G401.6 (cell line): ENCODE data around the gene HAVCR2.
"Not testable (repeated sequence)": the region's sequence is repeated elsewhere in the genome, so short reads cannot be mapped to it uniquely, and the experiment has no call there.

ENCODE experiments used
- FAIRE-seq: peaks from 2 replicates; lab custom pipeline; 2012; peaks lifted over from hg19 to GRCh38; lab: Jason Lieb, UNC

Gene HAVCR2

DNA sequence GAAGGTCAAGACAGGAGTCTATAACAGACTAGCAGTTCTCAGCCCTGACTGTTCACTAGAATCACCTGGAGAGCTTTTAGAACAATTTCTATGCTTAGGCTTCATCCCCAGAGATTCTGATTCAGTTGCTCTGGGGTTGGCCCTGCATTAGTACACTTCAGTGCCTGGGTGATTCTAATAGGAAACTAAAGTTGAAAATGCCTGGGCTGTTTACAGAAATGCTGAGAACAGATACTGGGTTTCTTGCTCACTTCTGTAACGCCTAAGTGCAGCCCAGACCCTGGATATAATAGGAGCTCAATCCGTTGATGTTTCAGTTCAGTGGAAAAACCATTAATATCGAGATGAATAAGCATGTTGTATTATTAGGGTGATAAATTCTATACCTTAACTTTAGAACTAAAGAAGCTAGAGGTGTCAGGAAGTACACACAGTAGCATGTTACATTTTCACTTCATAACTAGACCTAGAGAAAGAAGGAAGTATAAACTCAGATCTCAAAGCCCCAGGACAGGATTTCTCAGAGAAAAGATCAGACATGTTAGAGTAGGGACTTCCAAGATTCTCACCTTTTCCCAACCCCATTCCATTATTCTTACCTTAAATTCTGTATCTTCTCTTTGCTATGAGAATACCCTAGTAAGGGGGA lies 20.4 kb downstream of the HAVCR2 start:
- FAIRE-seq, result no peak

DNA sequence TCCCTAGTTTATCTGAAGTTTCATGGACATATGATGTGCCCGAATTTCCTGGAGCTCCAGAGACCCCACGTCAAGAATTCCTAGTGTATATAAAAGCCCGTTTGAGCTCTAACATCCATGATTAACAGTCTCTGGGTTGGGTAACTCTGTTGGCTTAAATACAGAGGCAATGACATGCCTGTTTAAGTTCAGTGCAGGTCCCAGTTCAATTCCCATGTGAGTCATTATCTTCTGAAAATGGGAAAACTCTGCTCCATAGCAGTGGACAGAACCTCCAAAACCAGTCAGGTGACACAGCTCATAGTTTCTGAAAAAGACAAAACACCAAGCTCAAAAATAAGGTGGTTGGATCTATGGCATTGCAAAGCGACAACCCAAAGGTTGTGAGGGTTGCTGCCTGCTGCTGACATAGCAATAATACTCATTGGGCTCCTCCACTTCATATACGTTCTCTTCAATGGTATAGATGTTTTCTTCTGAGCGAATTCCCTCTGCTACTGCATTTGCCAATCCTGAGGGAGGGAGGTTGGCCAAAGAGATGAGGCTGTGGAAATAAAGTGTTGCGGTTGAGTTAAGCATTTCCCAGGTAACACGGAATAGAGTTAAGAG lies 22.0 kb downstream of the HAVCR2 start:
- FAIRE-seq, result no peak

DNA sequence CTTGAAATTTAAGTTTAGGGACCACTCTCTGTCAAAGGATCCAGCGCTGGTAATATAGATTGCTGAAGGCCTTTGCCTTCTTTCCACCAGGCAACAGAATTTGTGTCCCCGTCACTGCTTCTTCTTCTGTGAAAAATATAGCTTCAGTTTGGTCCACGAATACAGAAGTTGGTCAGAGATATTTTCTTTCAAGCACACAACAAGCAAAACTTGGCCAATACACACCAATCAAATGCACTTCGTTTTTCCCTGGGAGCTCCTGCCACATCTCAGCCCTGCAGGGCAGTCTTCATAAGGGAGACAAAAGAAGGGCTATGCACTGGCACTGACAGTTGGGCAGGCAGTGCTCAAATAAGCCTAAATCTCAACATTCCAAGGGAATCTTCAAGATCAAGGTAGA lies 22.9 kb downstream of the HAVCR2 start:
- no peak for FAIRE-seq

DNA sequence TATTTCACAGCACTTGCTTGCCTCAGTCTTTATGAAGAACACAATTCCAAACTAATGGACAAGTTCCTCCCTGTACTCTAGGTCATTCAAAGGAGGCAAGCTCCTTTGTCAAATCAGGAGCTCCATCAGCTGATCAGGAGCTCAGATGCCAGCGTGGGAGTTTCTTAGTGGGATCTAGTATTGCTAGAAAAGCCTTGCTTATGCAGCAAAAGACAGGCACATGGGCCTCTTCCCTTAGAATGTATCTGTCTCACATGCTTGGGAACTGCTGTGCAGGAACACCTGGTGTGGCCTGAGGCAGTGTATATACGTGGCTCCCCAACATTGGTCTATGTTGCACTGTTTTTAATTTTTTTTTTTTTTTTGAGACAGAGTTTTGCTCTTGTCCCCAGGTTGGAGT lies 28.6 kb downstream of the HAVCR2 start:
- FAIRE-seq, result no peak

- no peak for FAIRE-seq
Measured at GRCh38 chr5:157076558-157076957, 32.3 kb downstream of the HAVCR2 start.

DNA sequence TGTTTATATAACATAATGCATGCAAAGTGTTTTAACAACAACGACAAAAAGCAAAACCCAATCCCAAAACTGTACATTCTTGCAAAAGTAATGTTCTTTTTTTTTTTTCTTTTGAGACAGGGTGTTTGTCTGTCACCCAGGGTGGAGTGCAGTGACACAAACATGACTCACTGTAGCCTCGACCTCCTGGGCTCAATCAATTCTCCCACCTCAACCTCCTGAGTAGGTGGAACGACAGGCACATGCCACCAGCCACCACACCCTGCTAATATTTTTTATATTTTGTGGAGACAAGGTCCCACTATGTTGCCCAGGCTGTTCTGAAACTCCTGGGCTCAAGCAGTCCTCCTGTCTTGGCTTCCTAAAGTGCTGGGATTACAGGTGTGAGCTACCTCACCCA lies 36.3 kb downstream of the HAVCR2 start:
- no peak for FAIRE-seq

GRCh38 chr5:157069949-157070348 lies 38.9 kb downstream of the HAVCR2 start:
- FAIRE-seq, result no peak

- FAIRE-seq, result no peak
Measured at GRCh38 chr5:157068785-157069184, 40.1 kb downstream of the HAVCR2 start.

DNA sequence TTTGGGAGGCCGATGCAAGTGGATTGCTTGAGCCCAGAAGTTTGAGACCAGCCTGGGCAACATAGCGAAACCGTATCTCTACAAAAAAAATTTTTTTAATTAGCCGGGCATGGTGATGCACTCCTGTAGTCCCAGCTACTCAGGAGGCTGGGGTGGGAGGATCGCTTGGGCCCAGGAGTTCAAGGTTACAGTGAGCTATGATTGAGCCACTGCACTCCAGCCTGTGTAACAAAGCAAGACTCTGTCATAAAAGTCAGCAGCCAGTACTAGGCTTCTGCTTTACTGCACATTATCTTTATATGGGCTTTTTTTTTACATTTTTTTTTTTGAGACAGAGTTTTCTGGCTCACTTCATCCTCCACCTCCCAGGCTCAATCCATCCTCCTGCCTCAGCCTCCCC lies 40.5 kb downstream of the HAVCR2 start:
- FAIRE-seq, result no peak

- FAIRE-seq, result no peak
Measured at GRCh38 chr5:157067005-157067404, 41.8 kb downstream of the HAVCR2 start.

DNA sequence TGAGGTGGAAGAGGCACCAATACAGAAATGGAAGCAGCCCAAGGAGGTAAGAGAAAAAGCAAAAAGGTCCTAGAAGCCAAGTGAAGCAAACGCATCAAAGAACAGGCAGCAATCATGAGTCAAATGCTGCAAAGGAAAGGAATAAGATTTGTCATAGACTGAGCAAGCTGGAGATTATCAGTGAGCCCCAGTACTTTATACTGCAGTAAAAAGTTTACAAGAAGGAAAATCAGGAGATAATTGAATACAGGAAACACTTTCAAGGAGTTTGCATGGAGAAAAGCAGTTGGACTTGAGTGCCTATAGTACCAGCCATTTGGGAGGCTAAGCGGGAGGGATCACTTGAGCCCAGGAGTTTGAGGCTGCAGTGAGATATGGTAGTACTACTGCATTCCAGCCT lies 42.8 kb downstream of the HAVCR2 start:
- no peak for FAIRE-seq

- FAIRE-seq, result no peak
Measured at GRCh38 chr5:157063776-157064430, 44.9 kb downstream of the HAVCR2 start.

- no peak for FAIRE-seq
Measured at GRCh38 chr5:157059891-157060290, 49.0 kb downstream of the HAVCR2 start.

DNA sequence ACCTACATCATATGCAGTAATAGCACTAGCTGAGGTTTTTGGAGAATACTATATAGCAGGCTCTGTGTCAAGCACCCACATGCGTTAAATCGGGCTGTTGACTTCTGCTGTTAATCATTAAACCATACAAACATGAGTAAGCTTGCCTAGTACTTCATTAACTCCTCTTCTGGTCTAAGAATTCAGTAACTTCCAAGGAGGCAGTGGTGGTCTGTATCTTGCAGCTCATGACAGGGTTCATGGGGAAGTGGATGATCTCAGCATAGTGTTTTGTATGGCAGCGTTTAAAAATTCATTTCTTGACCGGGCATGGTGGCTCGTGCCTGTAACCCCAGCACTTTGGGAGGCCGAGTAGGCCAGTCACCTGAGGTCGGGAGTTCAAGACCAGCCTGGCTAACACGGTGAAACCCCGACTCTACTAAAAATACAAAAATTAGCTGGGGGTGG lies 49.7 kb downstream of the HAVCR2 start, which contains the start of gene HAVCR1:
Gene HAVCR1, minus strand, starts transcription at position 24 of the 447 bp plus-strand sequence. CDS start 1,173 bp downstream, outside the sequence.
- no peak for FAIRE-seq

GRCh38 chr5:157057459-157058370 lies 51.1 kb downstream of the HAVCR2 start:
- no peak for FAIRE-seq

DNA sequence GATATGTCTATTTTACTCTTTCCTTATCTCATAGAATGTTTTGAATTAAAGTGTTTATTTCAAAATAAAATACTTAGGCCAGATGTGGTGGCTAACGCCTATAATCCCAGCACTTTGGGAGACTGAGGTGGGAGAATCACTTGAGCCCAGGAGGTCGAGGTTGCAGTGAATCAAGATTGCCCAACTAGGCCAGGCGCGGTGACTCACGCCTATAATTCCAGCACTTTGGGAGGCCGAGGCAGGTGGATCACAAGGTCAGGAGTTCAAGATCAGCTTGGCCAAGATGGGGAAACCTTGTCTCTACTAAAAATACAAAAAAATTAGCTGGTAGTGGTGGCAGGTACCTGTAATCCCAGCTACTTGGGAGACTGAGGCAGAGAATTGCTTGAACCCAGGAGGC lies 52.0 kb downstream of the HAVCR2 start:
- not testable (repeated sequence) for FAIRE-seq

GRCh38 chr5:157051604-157052245 lies 57.1 kb downstream of the HAVCR2 start:
- no peak for FAIRE-seq

DNA sequence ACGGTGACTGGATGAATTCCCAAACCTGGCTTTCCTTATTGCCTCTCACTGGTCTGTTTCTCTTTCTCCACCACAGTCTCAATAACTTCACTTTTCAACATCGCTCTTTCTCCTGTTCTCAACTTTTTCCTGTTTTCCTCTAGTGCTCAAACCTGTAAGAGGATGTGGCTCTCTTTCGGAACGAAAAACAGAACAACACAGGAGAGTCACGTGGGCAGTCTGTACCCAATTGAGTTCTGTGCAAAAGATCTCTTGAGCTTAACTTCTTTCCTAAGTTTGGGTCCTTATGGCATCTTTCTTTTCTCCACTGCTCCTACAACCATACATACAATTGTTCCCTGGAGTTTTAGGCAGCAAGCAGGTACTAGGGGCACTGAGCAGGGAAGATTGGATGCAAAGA lies 58.8 kb downstream of the HAVCR2 start:
- no peak for FAIRE-seq

DNA sequence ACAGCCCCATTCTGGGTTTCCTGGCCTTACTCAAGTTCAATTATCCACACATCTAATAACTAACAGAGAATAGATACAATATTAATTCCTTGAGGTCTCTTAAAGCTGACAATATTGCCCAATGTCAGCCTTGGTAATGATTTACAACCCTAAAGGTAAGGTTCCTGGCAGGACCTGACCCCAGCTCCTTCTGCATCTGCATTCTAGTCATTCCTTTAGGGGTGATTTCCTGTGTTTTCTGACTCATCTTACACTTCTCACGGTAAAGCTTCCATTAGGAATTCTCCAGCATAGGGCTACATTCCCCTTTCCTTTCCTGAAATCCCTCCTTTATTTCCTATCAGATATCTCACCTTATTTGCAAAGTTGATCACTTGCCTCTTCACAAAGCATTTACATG lies 59.2 kb downstream of the HAVCR2 start:
- no peak for FAIRE-seq

DNA sequence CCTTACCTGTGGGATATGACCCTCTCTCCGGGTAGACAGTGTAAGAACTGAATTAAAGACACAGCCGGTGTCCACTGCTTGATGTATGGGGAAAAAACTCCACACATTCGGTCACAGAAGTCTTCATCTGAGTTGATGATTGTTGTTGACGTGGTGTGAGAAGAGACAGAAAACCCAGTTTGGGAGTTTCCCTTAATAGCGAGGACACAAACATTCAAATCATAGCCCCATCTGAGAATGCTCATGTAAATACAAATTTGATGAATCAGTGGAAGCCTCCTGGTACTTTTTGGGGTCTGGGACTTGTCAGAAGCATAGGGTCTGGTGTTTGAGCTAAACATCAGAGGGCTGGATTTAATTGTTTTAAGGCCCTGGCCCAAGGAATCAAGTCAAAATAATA lies 60.9 kb downstream of the HAVCR2 start:
- FAIRE-seq, result no peak

GRCh38 chr5:157047016-157047415 lies 61.8 kb downstream of the HAVCR2 start:
- FAIRE-seq, result not testable (repeated sequence)

DNA sequence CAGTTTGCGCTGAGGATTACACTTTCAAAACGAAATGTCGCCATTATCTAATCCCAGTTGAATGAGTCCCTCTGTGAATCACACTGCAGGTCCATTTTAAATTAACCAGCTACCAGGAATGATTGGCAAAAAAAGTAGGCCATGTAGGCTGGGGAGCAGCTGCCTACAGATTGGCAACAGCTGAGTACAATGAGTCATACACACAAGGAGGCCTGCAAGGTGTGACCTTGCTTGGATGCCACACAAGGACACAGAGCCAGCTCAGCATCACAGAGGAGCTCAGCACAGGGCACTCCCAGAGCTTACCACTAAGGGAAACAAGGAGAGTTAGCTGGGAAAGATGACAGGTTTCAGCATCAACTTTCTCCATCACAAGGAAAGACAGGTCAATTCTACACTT lies 62.8 kb downstream of the HAVCR2 start:
- no peak for FAIRE-seq
